Motor neuron (in vitro differentiated cells): ENCODE data around the gene DNTT. TPM values are rescaled to one million over a fixed set of nuclear protein-coding genes. Genes with fewer than 3 reads are reported as not detected.

Experiments used
- ATAC-seq, 8 experiments: fragments of 200-7000 bp; cut with Tn5 transposase; replicated peaks in 6 of 8; 2 replicates each; pipeline ENCODE4 v1.8.0; 2021; ENCODE audit warnings: mild to moderate bottlenecking in 8 of 8, moderate library complexity in 8 of 8
- H3K27ac ChIP-seq, 2 donors: fragments of 250-450 bp; sonication (Bioruptor Pico); 2 replicates each; pipeline ENCODE4 v1.9.0; 2021; ENCODE audit warnings: antibody characterized with exemption in 2 of 2, mild to moderate bottlenecking in 2 of 2, moderate library complexity in 1 of 2
- H3K4me1 ChIP-seq, 2 donors: fragments of 250-450 bp; sonication (Bioruptor Pico); replicated peaks in 1 of 2; 2 replicates each; pipeline ENCODE4 v1.6.1; 2021; ENCODE audit warnings: antibody characterized with exemption in 2 of 2, mild to moderate bottlenecking in 2 of 2, moderate library complexity in 1 of 2
- H3K4me3 ChIP-seq, 5 donors: fragments of 250-450 bp; sonication (Bioruptor Pico); 2 replicates each; pipeline ENCODE4 v1.9.0; 2021; ENCODE audit warnings: antibody characterized with exemption in 5 of 5, mild to moderate bottlenecking in 5 of 5, moderate library complexity in 4 of 5
- WGBS, 10 experiments: fragments of 450-650 bp; shearing (Covaris generic); methylation state at CpG; one replicate each; pipeline ENCODE4 v1.0.0; 2022; 5-methylcytosine and 5-hydroxymethylcytosine counted together
- in situ Hi-C, 9 experiments: fragments of 400-800 bp; cut with MboI; loops; one replicate each; pipeline ENCODE4 v1.15.0; 2021; ENCODE audit warnings: low sequenced_read_pairs in 9 of 9, low pct_unique_long_range_greater_than_20kb in 2 of 9; ENCODE audit not compliant: unreplicated experiment in 9 of 9
- total RNA-seq, 8 experiments: library from RNA; unstranded; fragments of 300-600 nt; gene quantifications; 2 replicates each; pipeline versions ENCODE4 v1.2.3 to v1.2.4, GENCODE V29; 2022

The DNTT gene
- total RNA-seq, result under 1 TPM in 4 of 8 experiments, not detected in 4; 0.11 to 0.27 (median 0.17) TPM

GRCh38 chr10:96304230-96304629, at the start of gene DNTT:
DNTT (plus strand) TSS chr10:96304434; CDS start chr10:96304498, 64 bp downstream.
- Histone ChIP-seq H3K27ac (no peak within 1 kb of the TSS), H3K4me1 (peaks cover 5 to 10% of the 10 kb centered on the region in 2 donors), H3K4me3 (no peak within 1 kb of the TSS)
- WGBS, 10 experiments, result 56 to 100% (median 87%) methylated on average over 1 to 7 of the region's 8 CpGs
- in situ Hi-C loops, result loop anchor here in 1 of 9 experiments (25.0 kb wide), 1 partner anchor 267 kb away; the partner anchor contains the start of gene CCNJ
- ATAC-seq, result no peak

- Histone ChIP-seq H3K27ac (no peak overlapping the region), H3K4me1 (no peaks in the 10 kb centered on the region), H3K4me3 (no peak overlapping the region)
- WGBS, 10 experiments, result 10 to 100% (median 72%) methylated on average over 1 to 5 of the region's 5 CpGs; no CpG with 5 or more reads in 1 of the 10 experiments
- peak in 1 of 8 experiments; percentile 49 for ATAC-seq
- in situ Hi-C loops, result no loop called here
Measured at GRCh38 chr10:96254976-96255375, 49.3 kb upstream of the DNTT start.

GRCh38 chr10:96255549-96256333, 48.5 kb upstream of the DNTT start:
- Histone ChIP-seq H3K4me1 (no peaks in the 10 kb centered on the region), H3K4me3 (no peak overlapping the region), H3K27ac (no peak overlapping the region)
- peak in 3 of 8 experiments; percentile 49 to 69 (median 68) for ATAC-seq
- in situ Hi-C loops, result no loop called here
- WGBS, 10 experiments, result 10 to 75% (median 50%) methylated on average over 2 to 6 of the region's 6 CpGs; no CpG with 5 or more reads in 1 of the 10 experiments

- Histone ChIP-seq H3K27ac (no peak overlapping the region), H3K4me1 (no peaks in the 10 kb centered on the region), H3K4me3 (no peak overlapping the region)
- WGBS, 10 experiments, result 13 to 100% (median 50%) methylated on average over 1 to 3 of the region's 4 CpGs; no CpG with 5 or more reads in 1 of the 10 experiments
- ATAC-seq, result no peak
- in situ Hi-C loops, result no loop called here
Measured at GRCh38 chr10:96257944-96258343, 46.3 kb upstream of the DNTT start.

GRCh38 chr10:96259150-96259549, 45.1 kb upstream of the DNTT start:
- in situ Hi-C loops, result no loop called here
- 30 to 94% (median 76%) methylated on average over 1 to 5 of the region's 6 CpGs; no CpG with 5 or more reads in 2 of the 10 experiments for WGBS, 10 experiments
- H3K4me1 ChIP-seq, result no peaks in the 10 kb centered on the region
- H3K4me3 ChIP-seq, result no peak overlapping the region
- H3K27ac ChIP-seq, result no peak overlapping the region
- ATAC-seq, result no peak

GRCh38 chr10:96260014-96260413, 44.2 kb upstream of the DNTT start:
- WGBS, 10 experiments, result 0 to 80% (median 13%) methylated on average over 1 to 3 of the region's 3 CpGs; no CpG with 5 or more reads in 3 of the 10 experiments
- peak in 3 of 8 experiments; percentile 43 to 89 (median 69) for ATAC-seq
- no peaks in the 10 kb centered on the region for H3K4me1 ChIP-seq

GRCh38 chr10:96261132-96261531, 43.1 kb upstream of the DNTT start:
- no peaks in the 10 kb centered on the region for H3K4me1 ChIP-seq
- WGBS, 10 experiments, result 0 to 100% (median 75%) methylated on average over 1 to 2 of the region's 2 CpGs; no CpG with 5 or more reads in 1 of the 10 experiments
- H3K27ac ChIP-seq, result no peak overlapping the region
- H3K4me3 ChIP-seq, result no peak overlapping the region
- in situ Hi-C loops, result no loop called here
- no peak for ATAC-seq

More at GRCh38 chr10:96260014-96260413, 44.2 kb upstream of the DNTT start:
- Histone ChIP-seq H3K4me3 (no peak overlapping the region), H3K27ac (no peak overlapping the region)
- in situ Hi-C loops, result no loop called here

- Histone ChIP-seq H3K4me3 (no peak overlapping the region), H3K27ac (no peak overlapping the region), H3K4me1 (no peaks in the 10 kb centered on the region)
- WGBS, 10 experiments, result 50 to 93% (median 77%) methylated on average over 1 to 3 of the region's 3 CpGs; no CpG with 5 or more reads in 3 of the 10 experiments
- no peak for ATAC-seq
- in situ Hi-C loops, result no loop called here
Measured at GRCh38 chr10:96261930-96262329, 42.3 kb upstream of the DNTT start.

- in situ Hi-C loops, result no loop called here
- H3K4me1 ChIP-seq, result no peaks in the 10 kb centered on the region
- no peak for ATAC-seq
- H3K27ac ChIP-seq, result no peak overlapping the region
- WGBS, 10 experiments, result 96 to 100% (median 100%) methylated on average over 3 to 4 of the region's 4 CpGs; no CpG with 5 or more reads in 7 of the 10 experiments
- no peak overlapping the region for H3K4me3 ChIP-seq
Measured at GRCh38 chr10:96263176-96263575, 41.1 kb upstream of the DNTT start.

GRCh38 chr10:96263669-96264068, 40.6 kb upstream of the DNTT start:
- WGBS, 10 experiments, result 42 to 100% (median 80%) methylated on average over 1 to 3 of the region's 4 CpGs; no CpG with 5 or more reads in 3 of the 10 experiments
- in situ Hi-C loops, result no loop called here
- ATAC-seq, result no peak
- H3K4me3 ChIP-seq, result no peak overlapping the region
- H3K4me1 ChIP-seq, result no peaks in the 10 kb centered on the region
- H3K27ac ChIP-seq, result no peak overlapping the region

- H3K27ac ChIP-seq, result no peak overlapping the region
- in situ Hi-C loops, result no loop called here
- no peak overlapping the region for H3K4me3 ChIP-seq
- ATAC-seq, result no peak
- WGBS, 10 experiments, result 29 to 100% (median 85%) methylated on average over 1 to 4 of the region's 4 CpGs; no CpG with 5 or more reads in 4 of the 10 experiments
- no peaks in the 10 kb centered on the region for H3K4me1 ChIP-seq
Measured at GRCh38 chr10:96264938-96265337, 39.3 kb upstream of the DNTT start.

GRCh38 chr10:96266118-96266770, 38.0 kb upstream of the DNTT start:
- H3K27ac ChIP-seq, result no peak overlapping the region
- no peak overlapping the region for H3K4me3 ChIP-seq
- no peak for ATAC-seq
- no peaks in the 10 kb centered on the region for H3K4me1 ChIP-seq
- 0 to 80% (median 65%) methylated on average over 1 to 6 of the region's 6 CpGs; no CpG with 5 or more reads in 3 of the 10 experiments for WGBS, 10 experiments
- in situ Hi-C loops, result no loop called here

GRCh38 chr10:96267234-96267705, 37.0 kb upstream of the DNTT start:
- Histone ChIP-seq H3K4me1 (no peaks in the 10 kb centered on the region), H3K4me3 (no peak overlapping the region), H3K27ac (no peak overlapping the region)
- in situ Hi-C loops, result no loop called here
- 19 to 100% (median 84%) methylated on average over 1 to 4 of the region's 4 CpGs for WGBS, 10 experiments
- no peak for ATAC-seq
